Endothelial cell (in vitro differentiated cells): ENCODE measurements around the gene ASIC3. TPM values are rescaled to one million over a fixed set of nuclear protein-coding genes. Genes with fewer than 3 reads are reported as not detected.
"Not testable (repeated sequence)": the region's sequence is repeated elsewhere in the genome, so short reads cannot be mapped to it uniquely, and the experiment has no call there.

Experiments
- DNase-seq: peaks from one replicate; pipeline ENCODE4 v3.0.0; 2021; ENCODE audit warnings: low spot score
- H3K27ac Mint-ChIP-seq: one replicate; pipeline ENCODE4 v1.8.0; 2021; ENCODE audit warnings: mixed read lengths, inconsistent platforms; ENCODE audit not compliant: unreplicated experiment
- H3K27me3 Mint-ChIP-seq: one replicate; pipeline ENCODE4 v1.8.0; 2021; ENCODE audit warnings: mild to moderate bottlenecking, moderate library complexity, mixed read lengths, inconsistent platforms; ENCODE audit not compliant: unreplicated experiment
- H3K36me3 Mint-ChIP-seq: one replicate; pipeline ENCODE4 v1.8.0; 2021; ENCODE audit warnings: mild to moderate bottlenecking, low read depth, mixed read lengths, inconsistent platforms; ENCODE audit not compliant: unreplicated experiment
- H3K4me1 Mint-ChIP-seq: one replicate; pipeline ENCODE4 v1.8.0; 2021; ENCODE audit warnings: mild to moderate bottlenecking, mixed read lengths, inconsistent platforms; ENCODE audit not compliant: unreplicated experiment
- H3K4me3 Mint-ChIP-seq: one replicate; pipeline ENCODE4 v1.8.0; 2021; ENCODE audit warnings: mild to moderate bottlenecking, mixed read lengths, inconsistent platforms; ENCODE audit not compliant: unreplicated experiment
- H3K9me3 Mint-ChIP-seq: one replicate; pipeline ENCODE4 v1.8.0; 2021; ENCODE audit warnings: mixed read lengths, inconsistent platforms; ENCODE audit not compliant: unreplicated experiment
- CTCF ChIP-seq: fragments of 200-600 bp; sonication (generic); IDR thresholded peaks from one replicate; pipeline ENCODE4 v1.5.0; 2021; ENCODE audit warnings: antibody characterized with exemption; ENCODE audit not compliant: unreplicated experiment
- total RNA-seq: library from RNA; stranded (reverse); fragmentation: NEBNext Ultra II Directional; extraction: Animal tissue kit (Norgen Biotek cat#: 25700); gene quantifications from one replicate; pipeline ENCODE4 v1.2.1, GENCODE V29; 2021; ENCODE audit not compliant: unreplicated experiment

The ASIC3 gene
- total RNA-seq, 1 donor from 2014 or later, result 3.4 TPM

GRCh38 chr7:151038951-151039849, 9.1 kb upstream of the ASIC3 start:
- DNase-seq, result no peak
- Mint-ChIP-seq H3K27ac (no peak overlapping the region), H3K4me1 (peaks cover 2% of the 10 kb centered on the region)

GRCh38 chr7:151039850-151040548, 8.3 kb upstream of the ASIC3 start:
- peaks cover 13% of the 10 kb centered on the region for H3K27me3 Mint-ChIP-seq
- no peak overlapping the region for H3K4me3 Mint-ChIP-seq
- TF ChIP-seq CTCF, result no peak
- no peaks in the 10 kb centered on the region for H3K36me3 Mint-ChIP-seq
- no peaks in the 10 kb centered on the region for H3K9me3 Mint-ChIP-seq
- no peak for DNase-seq
- peaks cover 2% of the 10 kb centered on the region for H3K4me1 Mint-ChIP-seq
- H3K27ac Mint-ChIP-seq, result no peak overlapping the region

More at GRCh38 chr7:151038951-151039849, 9.1 kb upstream of the ASIC3 start:
- no peaks in the 10 kb centered on the region for H3K9me3 Mint-ChIP-seq
- no peak overlapping the region for H3K4me3 Mint-ChIP-seq
- no peaks in the 10 kb centered on the region for H3K36me3 Mint-ChIP-seq
- H3K27me3 Mint-ChIP-seq, result peaks cover 13% of the 10 kb centered on the region
- no peak for TF ChIP-seq CTCF

- Mint-ChIP-seq H3K9me3 (no peaks in the 10 kb centered on the region), H3K27me3 (peaks cover 10% of the 10 kb centered on the region), H3K27ac (no peak overlapping the region), H3K4me3 (no peak overlapping the region), H3K36me3 (no peaks in the 10 kb centered on the region), H3K4me1 (peaks cover 2% of the 10 kb centered on the region)
- no peak for TF ChIP-seq CTCF
- no peak for DNase-seq
These were observed 7.5 kb upstream of the ASIC3 start for GRCh38 chr7:151040616-151041375.

GRCh38 chr7:151043449-151043848, 4.9 kb upstream of the ASIC3 start:
- not testable (repeated sequence) for H3K4me3 Mint-ChIP-seq, H3K9me3 Mint-ChIP-seq, H3K36me3 Mint-ChIP-seq, H3K4me1 Mint-ChIP-seq, DNase-seq, H3K27ac Mint-ChIP-seq
- peaks cover 16% of the 10 kb centered on the region for H3K27me3 Mint-ChIP-seq

GRCh38 chr7:151043959-151044358, 4.4 kb upstream of the ASIC3 start:
- TF ChIP-seq CTCF, result no peak
- Mint-ChIP-seq H3K4me1 (peaks cover 2% of the 10 kb centered on the region), H3K27me3 (peaks cover 16% of the 10 kb centered on the region), H3K9me3 (no peaks in the 10 kb centered on the region), H3K4me3 (no peak overlapping the region), H3K36me3 (no peaks in the 10 kb centered on the region), H3K27ac (no peak overlapping the region)
- DNase-seq, result no peak
